Eye (tissue), 1 donor: ENCODE results near the gene MRTFA.

Experiments used
- DNase-seq: peaks from one replicate; pipeline ENCODE4 v3.0.0-alpha.2; 2015

MRTFA gene

GRCh38 chr22:40485813-40486667, 150.5 kb downstream of the MRTFA start:
- no peak for DNase-seq

GRCh38 chr22:40484906-40485669, 151.4 kb downstream of the MRTFA start:
- DNase-seq: peak; percentile 60

- DNase-seq: no peak
These were observed 153.6 kb downstream of the MRTFA start for GRCh38 chr22:40482886-40483285.

GRCh38 chr22:40482391-40482790, 154.1 kb downstream of the MRTFA start:
- DNase-seq: no peak

GRCh38 chr22:40480996-40481395, 155.5 kb downstream of the MRTFA start:
- DNase-seq: no peak

GRCh38 chr22:40479887-40480538, 156.5 kb downstream of the MRTFA start:
- DNase-seq: no peak

- DNase-seq: no peak
These were observed 157.3 kb downstream of the MRTFA start for GRCh38 chr22:40479126-40479800.

GRCh38 chr22:40478338-40479125, 158.0 kb downstream of the MRTFA start:
- DNase-seq: no peak

- no peak for DNase-seq
These were observed 158.7 kb downstream of the MRTFA start for GRCh38 chr22:40477683-40478337.

- DNase-seq: no peak
These were observed 160.2 kb downstream of the MRTFA start for GRCh38 chr22:40476341-40476740.

GRCh38 chr22:40473703-40474102, 162.8 kb downstream of the MRTFA start:
- no peak for DNase-seq

- DNase-seq: no peak
These were observed 163.9 kb downstream of the MRTFA start for GRCh38 chr22:40472579-40472978.

- no peak for DNase-seq
These were observed 164.5 kb downstream of the MRTFA start for GRCh38 chr22:40472051-40472450.

- no peak for DNase-seq
These were observed 167.3 kb downstream of the MRTFA start for GRCh38 chr22:40469181-40469580.

GRCh38 chr22:40468616-40469015, 167.9 kb downstream of the MRTFA start:
- no peak for DNase-seq

- no peak for DNase-seq
These were observed 169.5 kb downstream of the MRTFA start for GRCh38 chr22:40466976-40467375.

- DNase-seq: no peak
These were observed 172.8 kb downstream of the MRTFA start for GRCh38 chr22:40463683-40464082.

- no peak for DNase-seq
These were observed 173.4 kb downstream of the MRTFA start for GRCh38 chr22:40463017-40463631.

- no peak for DNase-seq
These were observed 174.1 kb downstream of the MRTFA start for GRCh38 chr22:40462195-40462984.

- no peak for DNase-seq
These were observed 182.8 kb downstream of the MRTFA start for GRCh38 chr22:40453671-40454070.
